OCI-LY7 (cell line): ENCODE results near the gene TMC1.

Experiments
- CTCF ChIP-seq: fragments of 200-600 bp; sonication (generic); conservative IDR thresholded peaks from 2 replicates; pipeline ENCODE4 v1.5.1; 2014; ENCODE audit warnings: mild to moderate bottlenecking, antibody characterized with exemption, low read length, moderate library complexity, mixed read lengths
- EZH2phosphoT487 ChIP-seq: fragments of 200-600 bp; sonication (generic); IDR thresholded peaks from 2 replicates; pipeline ENCODE4 v1.6.1; 2018; ENCODE audit warnings: low read depth, borderline replicate concordance, mild to moderate bottlenecking, mixed run types, antibody characterized with exemption, low read length, moderate library complexity, mixed read lengths

- no peak for TF ChIP-seq CTCF
- no peak for TF ChIP-seq EZH2phosphoT487
Measured at GRCh38 chr9:72769546-72769945, 248.1 kb downstream of the TMC1 start.
